Fibroblast of skin of right quadriceps (primary cell): ENCODE measurements around the gene PTPRN2.

Experiments used
- DNase-seq: peaks from one replicate; pipeline ENCODE4 v3.0.0-alpha.2; 2013

Gene PTPRN2

DNA sequence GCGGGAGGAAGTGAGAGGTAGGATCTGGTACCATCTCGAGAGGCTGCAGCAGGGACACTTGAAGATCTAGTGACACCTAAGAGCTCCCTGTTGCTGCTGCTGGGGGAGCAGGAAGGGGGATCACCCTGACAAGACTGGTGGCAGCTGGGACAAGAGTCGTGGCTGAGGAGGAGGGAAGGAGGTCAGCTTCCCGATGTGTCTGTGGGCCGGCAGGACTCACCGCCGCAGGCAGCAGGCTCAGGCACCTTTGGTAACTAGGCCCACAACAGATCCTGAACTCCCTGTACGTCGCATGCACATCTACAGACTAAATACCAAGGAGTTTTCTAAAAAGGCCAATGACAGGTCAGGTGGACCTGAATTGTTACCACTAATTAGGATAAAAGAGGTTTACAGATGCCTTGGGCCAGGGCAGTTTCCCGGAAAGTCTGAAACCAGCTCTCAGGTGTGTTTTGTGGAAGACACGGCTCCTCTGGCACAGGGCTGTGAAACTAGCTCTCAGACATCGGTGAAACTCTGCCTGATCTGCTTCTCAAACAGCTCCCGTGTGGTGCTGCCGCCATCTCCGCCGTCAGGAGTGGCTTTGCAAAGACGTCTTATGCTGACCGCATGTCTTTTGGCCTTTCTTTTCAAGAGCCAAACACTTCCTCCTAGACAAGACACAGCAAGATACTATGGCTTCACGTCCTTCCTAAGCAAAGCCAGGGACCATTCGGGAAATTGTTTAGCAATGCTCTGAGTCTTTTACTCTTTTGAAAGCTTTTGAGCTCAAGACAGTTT, 609.7 kb downstream of the PTPRN2 start:
- no peak for DNase-seq

DNA sequence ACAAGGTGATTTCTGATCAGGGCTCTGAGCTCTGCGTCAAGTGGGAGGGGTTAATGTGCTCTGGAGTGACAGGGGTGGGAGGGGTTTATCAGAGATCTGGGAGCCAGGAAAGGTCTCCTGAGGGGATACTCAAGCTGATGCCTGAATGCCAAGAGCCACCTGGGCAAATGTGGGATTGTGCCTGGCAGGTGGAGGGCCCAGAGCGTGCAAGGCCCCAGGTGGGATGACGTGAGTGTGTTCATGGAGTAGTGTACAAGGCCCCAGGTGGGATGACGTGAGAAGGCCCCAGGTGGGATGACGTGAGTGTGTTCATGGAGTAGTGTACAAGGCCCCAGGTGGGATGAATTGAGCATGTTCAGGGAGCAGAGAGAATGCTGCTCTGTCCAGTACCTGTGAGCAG, 610.3 kb downstream of the PTPRN2 start:
- no peak for DNase-seq

DNA sequence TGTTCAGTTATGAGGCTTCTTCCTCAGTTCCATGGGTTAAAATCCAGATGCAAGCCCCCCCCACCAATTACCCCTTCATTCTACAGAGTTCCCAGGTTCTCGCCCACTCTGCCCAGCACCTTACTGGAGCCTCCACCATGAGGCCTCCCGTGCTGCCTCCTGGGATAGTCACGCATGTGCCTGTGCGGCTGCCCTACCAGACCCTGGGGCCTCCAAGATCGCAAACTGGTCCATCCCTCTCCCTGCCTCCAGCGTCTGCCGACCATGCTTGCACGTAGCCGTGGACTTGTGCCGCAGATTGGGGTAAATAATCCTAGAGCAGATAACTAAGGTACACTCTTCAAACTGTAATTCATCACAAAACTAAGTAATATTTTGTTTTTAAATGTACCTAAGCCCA, 611.2 kb downstream of the PTPRN2 start:
- no peak for DNase-seq

DNA sequence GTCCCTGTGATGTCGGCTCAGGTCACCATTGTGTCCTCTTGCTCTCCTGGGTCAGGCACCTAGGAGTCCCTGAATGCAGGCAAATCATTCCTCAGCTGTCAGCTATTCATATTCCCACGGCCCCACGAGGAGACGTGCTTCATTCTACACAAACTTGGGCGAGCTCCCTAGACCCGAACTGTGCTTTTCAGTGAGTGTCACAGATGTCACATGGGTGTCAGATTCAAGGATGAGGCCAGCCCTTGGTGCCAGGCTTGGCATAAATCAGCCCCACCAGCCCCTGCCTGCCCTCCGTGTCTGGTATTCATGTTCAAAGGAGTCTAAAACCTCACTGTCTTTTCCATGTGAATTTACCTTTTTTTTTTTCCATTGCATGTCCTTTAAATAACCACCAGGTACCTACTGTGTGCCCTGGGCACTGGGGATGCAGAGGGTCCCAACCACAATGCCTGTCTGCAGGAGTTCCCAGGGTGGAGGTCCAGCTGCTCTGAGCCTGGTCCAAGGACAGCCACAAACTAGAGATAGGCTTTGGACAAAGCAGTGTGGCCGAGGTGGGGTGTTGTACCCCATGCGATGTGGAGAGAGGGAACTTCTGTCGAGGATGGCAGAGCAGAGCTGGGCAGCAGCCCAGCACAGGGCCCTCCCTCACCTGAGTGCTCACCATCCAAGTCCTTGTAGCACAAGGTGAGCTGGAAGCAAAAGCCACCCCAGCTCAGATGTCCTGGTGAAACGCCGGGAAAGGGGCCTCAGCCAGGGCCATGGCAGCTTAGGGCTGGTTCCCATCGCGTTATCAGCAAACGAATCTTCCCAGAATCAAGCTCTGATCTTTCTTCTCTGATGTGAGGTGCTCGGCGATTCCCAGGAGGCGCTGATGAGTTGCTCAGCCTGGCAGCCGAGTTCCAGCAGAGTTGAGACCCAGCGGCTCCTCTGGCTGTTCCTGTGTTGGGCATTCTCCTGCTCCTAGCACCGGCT, 611.9 kb downstream of the PTPRN2 start:
- no peak for DNase-seq

DNA sequence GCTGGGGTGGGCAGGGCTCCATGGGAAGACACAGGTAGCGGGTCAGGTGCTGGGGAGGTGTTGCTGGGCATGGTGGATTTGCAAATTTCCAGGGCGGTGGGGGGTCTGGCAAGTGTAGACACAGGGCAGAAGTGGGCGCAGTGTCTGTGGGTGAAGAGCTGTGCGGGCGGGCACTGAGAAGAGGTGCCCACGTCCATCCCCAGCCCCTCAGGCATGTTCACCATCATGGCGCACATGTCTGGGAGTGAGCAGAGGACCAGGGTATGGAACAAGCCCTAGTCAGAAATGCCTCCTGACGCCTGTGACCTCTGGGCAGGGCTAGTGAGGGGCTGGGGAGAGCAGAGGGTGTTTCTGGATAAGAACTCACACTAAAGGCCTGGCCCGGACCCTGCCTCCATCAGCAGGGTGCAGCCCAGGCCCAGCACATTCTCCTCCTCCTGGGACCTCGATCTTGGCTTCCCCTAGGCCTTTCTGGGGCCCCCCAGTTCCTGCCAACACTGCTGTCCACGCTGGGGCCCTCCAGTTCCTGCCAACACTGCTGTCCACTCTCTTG, 612.9 kb downstream of the PTPRN2 start:
- no peak for DNase-seq

DNA sequence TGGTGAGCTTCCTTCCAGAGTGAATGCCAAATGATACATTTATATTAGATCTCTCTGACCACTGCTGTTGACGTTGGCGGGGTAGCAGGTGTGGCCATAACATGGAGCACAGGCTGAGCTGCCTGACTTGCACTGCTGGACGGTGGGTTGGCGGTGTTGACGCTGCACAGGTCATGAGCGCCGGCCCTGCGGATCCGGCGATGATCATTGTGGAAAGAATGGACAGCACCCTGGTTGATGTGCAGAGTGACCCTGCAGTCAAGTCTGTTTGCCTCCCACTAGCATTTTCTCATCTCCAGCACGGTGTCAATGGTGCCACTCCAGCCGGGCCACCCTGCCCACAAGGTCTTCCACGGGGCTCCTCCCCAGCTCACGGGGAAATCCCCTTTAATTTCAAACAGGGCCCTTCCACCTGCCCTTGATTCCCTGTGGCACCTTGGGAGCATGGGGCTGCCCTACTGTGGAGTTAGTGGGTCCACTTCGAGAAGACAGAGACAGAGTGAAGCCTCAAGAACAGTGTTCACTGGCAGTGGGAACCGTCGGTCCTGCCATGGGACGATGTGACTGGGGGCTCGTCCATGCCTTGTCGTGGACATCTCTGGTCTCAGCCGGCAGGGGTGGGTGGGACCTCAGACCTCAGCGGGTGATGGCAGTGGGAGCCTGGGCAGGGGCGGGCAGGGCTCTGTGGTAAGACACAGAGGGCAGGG, 613.5 kb downstream of the PTPRN2 start:
- DNase-seq: no peak

DNA sequence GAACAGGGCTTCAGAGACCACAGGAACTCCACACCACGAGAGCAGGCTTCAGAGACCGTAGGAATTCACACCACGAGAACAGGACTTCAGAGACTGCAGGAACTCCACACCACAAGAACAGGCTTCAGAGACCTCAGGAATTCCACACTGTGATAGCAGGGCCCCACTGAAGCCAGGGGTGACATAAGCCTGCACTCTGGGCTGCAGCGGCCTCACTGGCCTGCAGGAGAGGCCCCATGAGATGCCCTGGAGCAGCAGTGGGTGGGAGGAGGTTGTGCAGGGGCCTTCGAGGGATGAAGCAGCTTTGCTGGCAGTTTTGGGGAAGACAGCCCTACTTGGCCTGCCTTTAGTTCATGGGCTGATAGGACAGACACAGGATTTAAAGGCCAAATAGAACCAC, 614.7 kb downstream of the PTPRN2 start:
- DNase-seq: no peak

DNA sequence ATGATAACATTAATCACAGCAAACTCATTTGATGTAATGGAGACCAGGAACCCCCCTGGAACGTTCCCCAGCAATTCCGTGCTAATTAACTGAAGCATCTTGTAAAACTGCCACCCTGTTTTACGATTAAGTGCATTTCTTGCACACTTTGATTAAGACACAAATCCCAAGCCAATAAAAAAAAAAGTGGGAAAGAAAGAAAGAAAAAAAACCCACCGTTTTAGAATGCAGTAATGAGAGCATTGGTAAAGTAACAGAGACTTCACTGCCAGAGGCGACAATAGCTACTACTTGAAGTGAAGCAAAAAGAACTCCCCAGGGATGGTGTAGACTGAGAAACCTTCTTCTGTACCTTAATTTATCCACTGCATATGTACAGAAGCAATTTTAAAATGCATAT, 616.1 kb downstream of the PTPRN2 start:
- no peak for DNase-seq

DNA sequence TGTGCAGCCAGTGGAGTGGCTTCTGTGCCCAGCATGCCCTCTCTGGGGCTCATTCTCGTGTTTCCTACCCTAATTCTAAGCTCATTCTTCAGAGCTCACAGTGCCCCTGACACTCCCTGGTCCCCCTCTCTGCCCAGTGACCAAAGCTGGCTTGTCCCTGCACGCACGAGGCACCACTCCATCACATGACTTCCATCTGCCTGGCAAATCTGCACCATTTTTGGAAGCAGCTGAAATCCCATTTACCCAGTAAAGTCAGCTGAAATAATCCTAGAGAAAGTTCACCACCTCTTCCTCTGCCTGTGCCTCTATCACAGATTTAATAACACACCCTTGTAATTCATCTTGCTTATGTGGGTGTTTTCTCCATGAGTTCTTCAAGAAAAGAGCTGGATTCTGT, 616.9 kb downstream of the PTPRN2 start:
- no peak for DNase-seq

DNA sequence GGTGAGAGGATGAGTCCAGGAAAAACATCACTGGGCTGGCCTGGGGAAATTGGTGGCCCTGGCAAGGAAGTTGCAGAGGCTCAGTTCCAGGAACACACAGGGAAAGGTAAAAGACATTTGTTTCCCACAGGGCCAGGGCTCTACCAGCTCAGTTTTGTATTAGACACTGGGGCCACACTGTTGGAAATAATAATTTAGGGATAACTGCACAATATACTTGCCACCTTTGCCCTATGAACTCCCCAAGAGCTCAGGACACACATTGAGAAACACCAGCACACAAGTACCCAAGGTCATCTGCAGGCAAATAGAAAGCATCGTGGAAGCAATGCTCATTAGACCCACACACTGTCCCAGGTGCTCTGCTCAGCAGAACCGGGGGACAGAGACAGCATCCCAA, 617.6 kb downstream of the PTPRN2 start:
- DNase-seq: no peak

DNA sequence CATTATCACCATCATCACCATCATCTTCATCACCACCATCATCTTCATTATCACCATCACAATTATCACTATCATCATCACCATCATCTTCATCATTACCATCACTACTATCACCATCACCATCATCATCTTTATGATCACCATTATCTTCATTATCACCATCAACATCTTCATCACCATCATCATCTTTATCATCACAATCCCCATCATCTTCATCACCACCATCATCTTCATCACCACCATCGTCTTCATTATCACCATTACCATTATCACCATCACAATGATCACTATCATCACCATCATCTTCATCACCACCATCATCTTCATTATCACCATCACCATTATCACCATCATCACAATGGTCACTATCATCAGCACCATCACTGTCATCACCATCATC, 621.1 kb downstream of the PTPRN2 start:
- no peak for DNase-seq

DNA sequence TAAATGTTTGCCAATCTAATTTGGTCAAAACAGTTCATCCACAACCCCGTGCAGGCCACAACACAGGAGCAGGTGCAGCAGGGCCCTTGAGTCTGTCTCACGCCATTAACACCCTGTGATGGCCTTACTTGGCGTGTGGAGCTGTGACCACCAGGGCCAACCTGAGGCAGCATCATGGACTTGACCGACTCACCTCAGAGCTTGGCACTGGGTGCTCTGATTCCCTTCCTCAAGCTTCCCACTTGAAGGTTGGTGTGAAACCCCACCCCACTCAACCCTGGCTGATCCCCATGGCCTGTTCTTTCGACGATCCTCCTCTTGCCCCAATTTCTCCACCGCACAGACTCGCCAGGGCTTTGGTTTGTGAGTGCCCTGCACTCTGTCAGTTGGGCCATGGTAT, 623.1 kb downstream of the PTPRN2 start:
- DNase-seq: no peak

DNA sequence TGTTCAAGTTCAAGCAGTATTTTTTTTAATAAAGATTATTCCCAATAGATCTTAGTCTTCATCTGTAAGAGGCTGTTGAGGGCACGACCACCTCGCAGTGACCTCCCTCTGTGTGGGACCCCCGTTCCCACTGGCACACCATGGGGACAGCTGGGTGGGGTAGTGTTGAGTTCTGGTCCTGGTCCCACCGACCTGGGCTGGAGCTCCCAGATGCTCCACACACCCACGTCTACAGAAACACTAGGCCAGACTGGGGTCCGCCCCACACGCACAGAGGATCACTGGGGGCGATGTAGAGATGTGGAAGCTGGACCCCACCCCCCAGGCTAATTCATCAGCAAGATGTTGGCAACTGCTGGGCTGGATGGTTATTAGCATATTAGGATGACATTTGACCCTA, 623.6 kb downstream of the PTPRN2 start:
- no peak for DNase-seq

DNA sequence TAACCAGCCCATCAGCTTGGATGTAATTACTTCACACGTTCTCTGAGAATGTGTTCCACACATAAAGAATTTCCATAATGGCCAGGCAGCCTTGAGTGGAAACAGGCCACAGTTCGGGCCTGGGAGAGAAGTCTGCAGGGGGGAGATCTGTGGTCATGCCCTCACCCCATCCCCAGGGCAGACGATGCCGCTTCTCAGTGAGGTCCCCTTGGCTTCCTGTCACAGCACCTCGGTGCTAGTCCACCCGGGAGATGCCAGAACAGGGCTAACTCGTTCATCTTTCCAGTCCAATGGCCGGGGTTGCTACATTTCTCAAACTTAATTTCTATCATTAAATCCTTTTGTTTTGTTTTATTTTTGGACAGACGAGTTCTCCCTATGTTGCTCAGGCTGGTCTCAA, 624.1 kb downstream of the PTPRN2 start:
- DNase-seq: no peak

DNA sequence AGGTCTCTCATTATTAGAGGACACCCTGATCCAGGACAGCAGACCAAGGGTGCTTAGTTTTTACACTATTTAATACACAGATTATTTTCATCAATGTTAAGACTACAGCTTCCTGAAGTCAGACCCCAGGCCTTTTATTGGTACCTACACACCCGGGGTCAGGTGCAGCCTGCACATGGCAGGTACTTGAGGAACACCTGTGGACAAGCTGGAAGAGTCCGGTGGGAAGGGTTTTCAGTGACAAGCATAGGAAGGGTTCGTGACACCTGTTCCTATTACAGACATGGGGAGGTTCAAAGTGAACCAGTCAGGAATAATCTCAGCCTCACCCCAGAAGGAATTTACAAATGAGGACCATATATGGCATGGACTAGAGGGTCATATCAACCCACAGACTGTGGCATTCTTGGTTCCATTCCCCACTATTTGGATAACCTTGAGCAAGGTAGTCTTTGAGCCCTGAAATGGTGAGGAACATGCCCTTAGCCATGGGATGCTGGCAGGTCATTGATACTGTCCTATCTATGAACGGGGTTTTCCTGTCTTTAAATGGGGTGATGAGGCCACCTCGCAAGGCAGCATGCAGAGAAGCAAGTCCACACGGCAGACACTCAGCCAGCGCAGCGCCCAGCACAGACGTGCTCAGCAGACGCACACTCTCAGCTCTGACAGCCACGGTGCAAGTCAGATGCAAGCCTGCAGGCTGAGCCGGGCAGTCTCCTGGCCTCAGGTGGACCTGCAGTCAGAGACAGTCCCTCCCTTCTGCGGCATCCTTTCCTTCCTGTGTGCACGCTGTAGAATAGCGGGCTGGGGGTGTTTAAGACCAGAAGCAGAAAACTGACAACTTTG, 624.9 kb downstream of the PTPRN2 start:
- DNase-seq: no peak

DNA sequence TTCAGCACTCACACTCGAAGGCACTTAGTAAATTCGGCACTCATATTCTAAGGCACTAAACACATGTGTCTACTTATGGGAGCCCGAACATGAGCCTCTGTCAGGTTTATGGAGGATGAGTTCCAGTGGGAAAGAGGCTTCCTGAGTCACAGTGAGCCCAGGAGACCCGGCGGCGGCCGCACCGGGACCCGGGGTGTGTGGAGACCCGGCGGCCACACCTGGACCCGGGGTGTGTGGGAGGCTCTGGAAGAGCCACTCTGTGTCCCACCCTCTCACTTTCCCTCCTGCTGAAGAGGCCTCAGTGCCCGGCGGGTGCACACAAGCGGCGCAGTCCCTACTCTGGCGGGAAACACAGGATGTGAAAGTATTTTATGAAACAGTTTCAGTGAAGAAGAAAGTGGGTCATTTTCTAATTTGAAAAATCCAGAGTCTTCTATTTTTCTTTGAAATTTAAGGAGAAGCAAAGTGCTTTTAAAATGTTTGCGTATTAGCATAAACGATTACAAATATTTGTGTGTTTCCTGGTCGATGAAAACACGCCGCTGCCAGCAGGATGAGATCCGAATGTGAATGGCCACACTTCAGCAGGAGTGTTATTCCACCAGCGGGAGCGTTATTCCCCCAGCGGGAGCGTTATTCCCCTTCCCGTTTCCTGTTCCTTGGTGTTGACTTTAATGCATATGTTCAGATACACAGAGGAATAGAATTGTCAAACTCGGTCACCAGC, 625.7 kb downstream of the PTPRN2 start:
- no peak for DNase-seq

DNA sequence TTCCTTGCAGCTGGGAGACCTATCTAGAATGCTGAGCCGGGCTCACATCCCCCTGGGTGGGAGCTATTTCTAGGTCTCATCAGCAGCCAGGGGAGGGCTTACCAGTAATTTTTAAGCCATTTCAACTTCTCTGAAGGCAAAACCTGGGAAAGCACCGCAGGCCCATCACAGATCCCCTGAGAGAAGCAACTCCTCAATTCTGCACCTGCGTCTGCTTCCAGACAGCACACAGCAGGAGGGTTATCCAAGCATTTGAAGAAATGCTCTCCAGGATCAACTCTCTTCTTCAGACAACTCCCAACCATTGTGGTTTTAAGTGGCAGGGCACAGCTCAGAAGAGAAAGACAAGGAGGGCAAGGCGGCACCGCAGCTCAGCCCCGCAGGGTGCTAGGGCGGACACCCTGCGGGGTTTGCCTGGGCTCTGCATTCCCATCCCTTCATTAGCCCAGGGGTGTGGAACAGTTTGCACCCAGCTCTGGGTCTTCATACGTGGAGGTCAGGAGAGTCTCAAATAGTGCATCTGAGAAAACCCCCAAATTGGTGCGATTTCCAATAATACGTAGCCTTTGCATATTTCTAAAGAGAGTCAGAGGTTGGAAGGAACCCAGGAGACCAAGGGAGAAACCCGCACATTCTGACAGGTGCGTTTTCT, 632.1 kb downstream of the PTPRN2 start:
- no peak for DNase-seq

DNA sequence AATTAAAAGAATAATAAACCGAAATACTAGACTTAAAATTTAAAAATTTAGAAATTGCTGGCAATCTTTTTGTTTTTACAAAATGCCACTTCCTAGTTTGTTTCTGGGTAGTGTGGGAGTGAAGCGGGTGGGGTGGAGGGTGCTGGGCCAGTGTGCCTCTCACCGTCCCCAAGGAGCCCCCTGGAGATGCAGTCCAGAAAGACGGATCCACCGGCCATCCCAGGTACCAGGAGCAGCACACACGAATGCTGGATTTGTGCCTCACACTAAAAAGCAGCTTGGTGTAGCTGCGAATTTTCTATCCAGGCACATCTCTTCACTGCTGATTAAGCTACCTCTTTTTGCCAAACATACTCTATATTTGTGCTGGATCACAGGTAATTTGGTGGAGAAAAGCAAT, 632.7 kb downstream of the PTPRN2 start:
- no peak for DNase-seq

DNA sequence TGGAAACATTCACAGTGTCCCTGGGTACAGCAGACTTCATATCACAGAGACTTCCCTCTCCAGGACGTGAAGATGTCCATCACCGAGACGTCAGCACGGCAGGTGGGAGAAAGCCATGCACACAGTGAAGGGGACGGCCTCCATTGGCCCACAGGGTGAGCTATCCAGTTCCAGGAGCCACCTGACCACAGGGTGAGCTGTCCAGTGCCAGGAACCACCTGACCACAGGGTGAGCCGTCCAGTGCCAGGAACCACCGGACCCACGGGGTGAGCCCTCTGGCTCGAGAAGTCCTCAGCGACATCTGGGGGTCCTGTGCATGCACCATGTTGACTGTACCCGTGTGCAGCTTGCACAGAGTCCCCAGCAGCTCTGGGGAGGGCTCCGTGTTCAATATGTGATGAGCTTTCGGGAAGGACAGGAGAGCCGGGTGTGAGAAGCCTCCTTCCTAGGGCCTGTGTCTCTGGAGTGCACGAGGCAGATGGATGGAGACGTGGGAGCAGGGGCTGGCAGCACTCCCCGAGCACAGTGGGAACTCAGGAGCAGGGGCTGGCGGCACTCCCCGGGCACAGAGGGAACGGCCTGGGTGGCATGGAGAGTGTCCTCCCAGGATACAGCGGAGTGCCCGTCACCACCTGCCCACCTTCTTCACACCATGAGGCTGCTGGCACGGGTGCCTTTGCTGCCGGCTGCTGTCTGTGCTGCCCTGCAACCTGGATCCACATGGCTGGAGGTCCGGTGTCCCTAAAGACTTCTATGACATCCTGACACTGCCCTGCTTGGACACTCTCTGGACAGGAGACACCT, 634.6 kb downstream of the PTPRN2 start:
- no peak for DNase-seq

DNA sequence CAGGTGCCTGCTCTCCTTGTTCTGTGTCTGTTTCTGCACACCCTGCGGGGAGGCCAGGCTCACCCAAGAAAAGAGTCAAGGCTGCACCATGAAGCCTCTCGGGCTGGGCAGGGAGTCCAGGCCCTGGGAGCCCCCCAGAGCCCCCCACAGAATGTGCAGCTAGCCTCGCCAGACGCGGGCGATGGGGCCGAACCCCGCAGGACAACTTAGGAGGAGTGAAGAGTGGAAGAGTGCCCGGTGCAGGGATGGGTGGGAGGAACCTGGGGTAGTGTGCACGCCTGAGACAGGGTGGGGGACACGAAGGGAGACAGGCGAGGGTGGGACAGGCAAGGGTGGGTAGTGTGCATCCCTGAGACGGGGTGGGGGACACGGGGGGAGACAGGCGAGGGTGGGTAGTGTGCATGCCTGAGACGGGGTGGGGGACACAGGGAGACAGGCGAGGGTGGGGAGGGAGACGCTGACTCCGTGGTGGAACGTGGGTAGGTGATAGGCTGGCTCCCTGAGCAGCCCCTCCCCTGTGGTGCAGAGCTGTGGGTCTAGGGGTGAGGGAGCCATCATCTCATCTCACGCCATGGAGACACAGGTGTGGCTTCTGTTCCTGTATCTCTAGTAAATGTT, 635.5 kb downstream of the PTPRN2 start:
- DNase-seq: no peak
